Astrocyte (in vitro differentiated cells and primary cell): ENCODE results near the gene ATP1B1.

Experiments
- CTCF ChIP-seq: IDR thresholded peaks from 2 replicates; pipeline ENCODE4 v1.5.1; 2011; ENCODE audit warnings: low read depth, mild to moderate bottlenecking, inconsistent platforms, low read length, moderate library complexity; ENCODE audit not compliant: insufficient read depth
- EZH2 ChIP-seq: IDR thresholded peaks from 2 replicates; pipeline ENCODE4 v1.6.1; 2012; ENCODE audit warnings: mild to moderate bottlenecking, low read length, inconsistent platforms; ENCODE audit not compliant: insufficient read depth

- TF ChIP-seq CTCF: no peak
- no peak for TF ChIP-seq EZH2
Measured at GRCh38 chr1:169130683-169131082, 24.2 kb downstream of the ATP1B1 start.
